ENCODE measurements around the gene RBMY1F.
"Not testable (repeated sequence)": the region's sequence is repeated elsewhere in the genome, so short reads cannot be mapped to it uniquely, and the experiment has no call there.

DNA sequence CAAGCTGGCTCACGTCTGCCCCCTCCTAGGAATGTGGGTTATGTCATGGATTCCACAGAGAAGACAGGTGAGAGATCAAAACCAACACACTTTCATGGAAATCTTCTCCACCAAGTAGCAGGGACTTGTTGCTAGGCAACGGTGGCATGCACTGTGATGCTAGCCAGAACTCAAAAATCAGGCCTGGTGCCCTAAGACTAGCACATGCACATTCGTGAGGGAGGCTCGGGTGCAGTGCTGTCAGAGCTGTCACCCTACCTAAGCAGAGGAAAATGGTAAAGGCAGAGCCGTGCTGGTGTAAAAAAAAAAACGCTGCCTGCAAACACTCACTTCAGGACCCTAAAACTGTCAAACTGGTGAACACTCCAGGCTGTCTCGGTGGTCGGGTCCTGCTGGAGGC lies 52.2 kb downstream of the RBMY1F start:
- not testable (repeated sequence) for TF ChIP-seq POLR2A (IDR thresholded peaks at IDR 0.05)
- TF ChIP-seq, protein P1, sequence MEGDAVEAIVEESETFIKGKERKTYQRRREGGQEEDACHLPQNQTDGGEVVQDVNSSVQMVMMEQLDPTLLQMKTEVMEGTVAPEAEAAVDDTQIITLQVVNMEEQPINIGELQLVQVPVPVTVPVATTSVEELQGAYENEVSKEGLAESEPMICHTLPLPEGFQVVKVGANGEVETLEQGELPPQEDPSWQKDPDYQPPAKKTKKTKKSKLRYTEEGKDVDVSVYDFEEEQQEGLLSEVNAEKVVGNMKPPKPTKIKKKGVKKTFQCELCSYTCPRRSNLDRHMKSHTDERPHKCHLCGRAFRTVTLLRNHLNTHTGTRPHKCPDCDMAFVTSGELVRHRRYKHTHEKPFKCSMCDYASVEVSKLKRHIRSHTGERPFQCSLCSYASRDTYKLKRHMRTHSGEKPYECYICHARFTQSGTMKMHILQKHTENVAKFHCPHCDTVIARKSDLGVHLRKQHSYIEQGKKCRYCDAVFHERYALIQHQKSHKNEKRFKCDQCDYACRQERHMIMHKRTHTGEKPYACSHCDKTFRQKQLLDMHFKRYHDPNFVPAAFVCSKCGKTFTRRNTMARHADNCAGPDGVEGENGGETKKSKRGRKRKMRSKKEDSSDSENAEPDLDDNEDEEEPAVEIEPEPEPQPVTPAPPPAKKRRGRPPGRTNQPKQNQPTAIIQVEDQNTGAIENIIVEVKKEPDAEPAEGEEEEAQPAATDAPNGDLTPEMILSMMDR (IDR thresholded peaks at IDR 0.05): not testable (repeated sequence)
